GM21360 (cell line): Measurements from ENCODE around the gene MYH9.

ENCODE experiments used
- ATAC-seq: cut with Tn5 transposase; IDR thresholded peaks from one replicate; pipeline ENCODE4 v1.9.1; 2021; ENCODE audit warnings: mild to moderate bottlenecking, moderate library complexity; ENCODE audit not compliant: unreplicated experiment

The MYH9 gene

DNA sequence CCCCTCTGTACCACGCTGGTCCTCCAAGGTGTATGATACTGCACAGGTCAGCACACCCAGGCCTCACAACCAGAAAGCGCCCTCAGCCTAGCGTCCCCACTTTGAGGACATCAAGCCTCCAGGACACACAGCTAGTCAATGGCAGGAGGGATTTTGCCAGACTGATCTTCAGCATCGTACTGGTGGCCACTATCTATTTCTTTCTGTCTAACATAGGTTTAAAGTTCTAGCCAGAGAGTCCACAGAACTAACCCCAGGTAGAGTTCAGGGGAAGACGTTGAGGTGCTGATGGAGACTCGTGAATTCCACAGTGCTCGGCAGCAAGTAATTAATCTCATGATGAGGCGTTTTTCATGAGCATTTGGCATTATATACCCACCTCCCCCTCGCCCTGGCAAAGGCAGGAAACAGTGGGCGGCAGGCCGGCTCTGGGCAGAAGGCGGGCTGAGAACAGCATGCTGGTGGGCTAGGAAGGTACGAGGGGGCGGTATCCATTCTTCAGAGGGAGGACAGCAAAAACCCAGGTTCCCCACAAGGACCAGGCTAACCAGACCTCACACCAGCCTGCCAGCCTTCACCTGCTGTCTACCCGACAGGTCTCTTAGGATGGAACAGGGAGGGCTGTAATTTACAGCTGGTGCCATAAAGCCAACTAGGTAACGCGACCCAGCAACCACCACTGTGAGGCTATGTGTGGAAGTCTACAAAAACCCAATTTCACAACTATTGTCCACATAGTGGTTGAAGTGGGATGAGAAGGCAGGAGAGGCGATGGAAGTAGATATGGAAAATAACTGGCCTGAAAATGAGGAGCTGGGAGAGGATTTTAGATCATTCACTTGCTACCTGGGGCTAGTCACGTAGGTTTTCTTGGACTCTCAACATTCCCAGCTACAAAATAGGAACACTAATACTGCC is 18.5 kb downstream of the MYH9 start:
- no peak for ATAC-seq

DNA sequence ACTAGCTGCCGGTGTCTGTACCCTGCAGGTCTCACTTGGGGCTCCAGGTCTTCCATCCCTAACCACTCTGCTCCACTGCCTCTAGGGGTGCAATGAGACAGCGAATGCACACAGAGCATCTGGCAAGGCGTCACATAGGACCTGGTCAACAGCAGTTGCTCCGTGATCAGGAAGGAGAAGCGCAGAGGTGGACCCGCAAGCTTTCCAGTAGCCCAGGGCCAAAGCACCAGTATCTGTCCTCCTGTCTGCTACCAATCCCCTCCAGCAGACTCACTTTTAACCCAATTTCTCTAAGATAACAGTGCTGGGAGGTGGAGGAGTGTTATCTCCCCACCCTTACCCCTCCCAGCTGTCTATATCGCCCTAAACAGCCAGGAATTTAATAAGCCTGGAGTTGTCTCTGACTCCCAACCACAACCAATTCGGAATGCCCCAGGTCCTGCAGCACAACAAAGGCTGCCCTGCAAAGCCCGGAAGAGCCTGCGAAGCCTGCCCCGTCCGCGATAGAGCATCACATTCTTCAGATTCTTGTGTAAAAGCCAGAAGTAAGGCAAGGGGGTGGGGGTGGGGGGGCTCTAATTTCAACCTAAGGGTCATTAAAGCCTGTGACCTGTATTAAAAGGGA is 19.3 kb downstream of the MYH9 start:
- ATAC-seq: no peak

DNA sequence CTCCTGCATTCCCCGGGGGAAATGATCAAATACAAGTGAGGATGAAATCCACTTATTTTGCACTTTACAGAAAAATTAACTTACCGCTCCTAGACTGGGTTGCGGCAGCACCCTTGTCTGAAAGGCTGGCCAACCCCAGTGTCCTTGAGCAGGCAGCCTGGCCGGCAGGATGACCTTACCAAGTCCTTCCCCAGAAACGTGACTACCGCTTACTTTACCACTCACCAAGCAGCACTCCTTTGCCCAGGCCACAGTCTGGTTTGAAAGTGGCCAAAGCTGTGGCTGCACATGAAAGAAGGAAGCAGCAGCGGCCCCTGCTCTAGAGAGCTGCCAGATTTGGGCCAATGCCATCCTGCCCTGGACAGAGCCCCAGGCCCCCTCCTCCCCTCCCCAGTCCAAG is 20.3 kb downstream of the MYH9 start:
- no peak for ATAC-seq

DNA sequence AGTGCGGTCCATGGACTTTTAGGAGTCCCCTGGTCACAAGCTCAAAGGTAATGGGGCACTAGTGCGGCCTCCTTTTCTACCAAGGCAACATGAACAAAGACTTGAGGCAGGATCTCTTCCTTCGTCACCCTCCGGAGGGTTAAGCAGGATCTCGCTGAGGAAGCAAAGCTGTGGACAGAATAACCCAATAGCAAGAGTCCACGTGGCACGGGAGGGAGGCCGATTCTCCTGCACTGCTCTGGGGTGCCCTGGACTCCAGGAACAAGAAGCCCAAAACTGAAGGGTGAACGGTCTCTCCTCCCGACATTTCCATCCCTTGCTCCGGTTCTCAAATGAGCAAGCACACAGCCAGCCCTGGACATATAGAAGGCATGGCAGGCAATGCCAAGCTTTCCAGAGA is 20.7 kb downstream of the MYH9 start:
- no peak for ATAC-seq

- no peak for ATAC-seq
These were observed 21.5 kb downstream of the MYH9 start for GRCh38 chr22:36366291-36366708.

GRCh38 chr22:36365020-36365411 is 22.8 kb downstream of the MYH9 start:
- no peak for ATAC-seq

GRCh38 chr22:36364255-36365019 is 23.3 kb downstream of the MYH9 start:
- no peak for ATAC-seq

- ATAC-seq: no peak
These were observed 24.3 kb downstream of the MYH9 start for GRCh38 chr22:36363349-36363981.

DNA sequence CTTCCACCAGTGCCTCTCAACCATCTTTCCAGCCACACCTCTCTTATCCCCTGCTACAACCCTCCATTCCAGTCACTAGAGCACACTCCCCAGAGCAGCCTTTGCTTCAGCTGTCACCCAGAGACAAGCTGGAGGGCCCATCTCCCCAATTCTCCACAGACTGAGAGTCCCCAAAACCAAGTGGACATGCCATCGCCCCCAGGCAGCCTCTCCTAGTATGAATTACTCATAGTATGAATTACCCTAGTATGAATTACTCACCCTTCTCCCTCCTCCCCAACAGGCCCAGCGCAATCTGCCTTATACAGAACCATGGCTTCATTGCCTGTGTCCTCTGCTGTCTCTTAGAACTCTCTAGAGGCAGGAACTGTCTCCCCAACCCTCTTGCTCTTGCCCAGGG is 24.8 kb downstream of the MYH9 start:
- no peak for ATAC-seq

- no peak for ATAC-seq
These were observed 25.7 kb downstream of the MYH9 start for GRCh38 chr22:36362075-36362474.

GRCh38 chr22:36360871-36361383 is 26.8 kb downstream of the MYH9 start:
- no peak for ATAC-seq

DNA sequence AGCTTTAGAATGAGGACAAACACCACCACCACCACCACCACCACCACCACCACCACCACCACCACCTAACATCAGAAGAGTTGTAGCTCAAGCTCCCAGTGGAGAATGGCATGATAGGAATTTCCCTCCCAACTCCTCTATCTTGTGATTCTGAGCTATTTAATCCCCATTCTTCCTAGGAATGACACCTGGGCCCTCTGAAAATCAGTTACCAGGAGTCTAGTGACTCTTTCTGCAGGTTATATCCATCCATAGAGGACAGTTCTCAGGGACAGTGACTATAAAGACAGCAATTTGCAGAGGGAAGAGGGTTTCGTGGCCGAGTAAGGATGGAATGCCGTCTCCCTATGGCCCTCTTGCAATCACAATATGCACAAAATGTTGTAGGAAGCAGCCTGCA is 27.8 kb downstream of the MYH9 start:
- ATAC-seq: no peak

GRCh38 chr22:36359470-36359996 is 28.2 kb downstream of the MYH9 start:
- no peak for ATAC-seq

- no peak for ATAC-seq
These were observed 29.0 kb downstream of the MYH9 start for GRCh38 chr22:36358533-36359469.

GRCh38 chr22:36356708-36357624 is 30.8 kb downstream of the MYH9 start:
- no peak for ATAC-seq

- no peak for ATAC-seq
These were observed 31.9 kb downstream of the MYH9 start for GRCh38 chr22:36355894-36356293.

DNA sequence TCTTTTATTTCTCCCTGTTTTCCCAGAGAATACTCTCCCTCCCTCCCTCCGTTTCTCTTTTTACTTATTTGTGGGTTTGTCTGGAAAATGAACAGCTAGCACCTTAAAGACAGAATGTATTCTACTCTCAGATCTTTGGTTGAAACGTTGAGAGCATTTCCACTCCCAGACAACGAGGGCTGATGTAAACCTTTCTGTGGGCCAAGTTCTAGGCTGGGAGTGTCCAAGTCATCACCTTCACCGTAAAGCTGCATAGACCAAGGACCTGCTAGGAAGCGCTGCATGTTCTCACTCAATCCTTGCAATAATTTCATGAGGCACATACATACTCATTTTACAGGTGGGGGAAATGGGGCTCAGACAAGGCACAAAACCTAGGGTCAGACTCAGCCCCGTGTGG is 32.4 kb downstream of the MYH9 start:
- ATAC-seq: no peak

DNA sequence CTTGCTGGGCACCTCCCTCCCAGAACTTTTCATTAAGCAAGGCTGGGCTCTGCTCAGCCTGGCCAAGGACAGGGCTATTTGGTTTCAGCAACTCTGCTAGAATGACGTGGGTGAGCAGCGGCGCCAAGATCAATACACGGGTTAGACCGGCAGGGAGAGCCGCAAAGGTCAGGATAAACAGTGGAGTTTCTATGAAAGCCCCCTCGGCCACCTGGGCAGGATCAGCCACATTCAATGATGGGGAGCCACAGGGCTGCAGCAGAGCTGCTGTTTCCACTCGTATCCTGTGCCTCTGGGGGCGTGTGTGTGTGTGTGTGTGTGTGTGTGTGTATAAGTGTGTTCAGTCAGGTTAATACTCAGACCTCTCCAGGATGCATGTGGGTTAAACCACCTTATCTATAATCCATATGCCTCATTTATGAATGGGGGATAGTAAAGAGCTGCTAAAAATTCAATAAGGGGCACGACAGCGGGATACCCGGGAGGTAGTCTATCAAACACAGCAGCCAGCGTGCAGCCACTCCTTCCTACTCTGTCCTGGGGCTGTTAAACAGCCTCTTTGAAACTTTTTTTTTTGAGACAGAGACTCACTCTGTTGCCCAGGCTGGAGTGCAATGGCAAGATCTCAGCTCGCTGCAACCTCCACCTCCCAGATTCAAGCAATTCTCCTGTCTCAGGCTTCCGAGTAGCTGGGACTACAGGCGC is 34.8 kb downstream of the MYH9 start:
- no peak for ATAC-seq
